ENCODE results near the gene CCDC85A.
"Not testable (repeated sequence)": the region's sequence is repeated elsewhere in the genome, so short reads cannot be mapped to it uniquely, and the experiment has no call there.

The CCDC85A gene

DNA sequence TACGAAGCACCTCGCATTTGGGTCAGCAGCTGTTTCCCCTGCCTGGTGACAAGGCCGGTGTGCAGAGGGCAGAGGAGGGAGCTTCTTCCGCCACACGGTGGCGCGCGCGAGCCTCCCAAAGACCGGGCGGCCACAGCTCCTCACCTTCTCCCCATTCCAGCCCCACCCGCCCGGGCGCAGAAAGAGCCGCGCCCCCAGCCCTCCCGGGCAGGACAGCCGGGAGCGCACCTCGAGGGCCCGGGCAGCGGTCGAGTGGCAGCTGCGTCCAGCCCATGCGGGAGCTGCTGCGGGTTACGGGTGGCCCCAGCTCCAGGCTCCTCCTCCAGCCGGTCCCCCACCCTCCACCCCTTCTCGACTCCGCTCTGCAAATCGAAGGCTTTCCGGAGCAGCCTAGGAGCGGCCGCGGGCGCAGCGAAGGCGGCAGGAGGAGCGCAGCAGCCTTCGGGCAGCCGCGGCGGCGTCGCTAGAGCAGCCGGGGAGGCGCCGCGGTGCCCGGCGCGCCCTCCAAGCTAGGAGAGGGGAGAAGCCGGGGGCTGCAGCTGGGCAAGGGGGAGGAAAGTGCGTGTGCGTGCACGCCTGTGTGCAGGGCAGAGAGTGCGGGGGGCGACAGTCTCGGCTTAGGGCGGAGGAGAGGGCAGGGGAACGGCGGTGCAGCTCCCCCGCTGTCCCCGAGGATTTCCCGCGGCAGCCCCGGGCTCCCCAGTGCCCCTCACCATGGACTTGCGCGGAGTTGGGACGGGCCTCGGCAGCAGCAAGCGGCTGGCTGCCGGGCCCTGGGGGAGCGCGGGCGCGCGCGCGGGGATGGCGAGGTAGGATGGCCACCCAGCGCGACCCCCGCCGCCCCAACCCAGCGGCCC, at the start of gene CCDC85A:
TSS of gene CCDC85A (plus strand) at position 348 of the 857 bp plus-strand sequence. CDS start 635 bp downstream, outside the sequence.
- peak; percentile 48 for DNase-seq

- no peak for DNase-seq
Observed at GRCh38 chr2:56134861-56135260, 48.9 kb upstream of the CCDC85A start.

GRCh38 chr2:56142497-56143061, 41.2 kb upstream of the CCDC85A start:
- not testable (repeated sequence) for DNase-seq

DNA sequence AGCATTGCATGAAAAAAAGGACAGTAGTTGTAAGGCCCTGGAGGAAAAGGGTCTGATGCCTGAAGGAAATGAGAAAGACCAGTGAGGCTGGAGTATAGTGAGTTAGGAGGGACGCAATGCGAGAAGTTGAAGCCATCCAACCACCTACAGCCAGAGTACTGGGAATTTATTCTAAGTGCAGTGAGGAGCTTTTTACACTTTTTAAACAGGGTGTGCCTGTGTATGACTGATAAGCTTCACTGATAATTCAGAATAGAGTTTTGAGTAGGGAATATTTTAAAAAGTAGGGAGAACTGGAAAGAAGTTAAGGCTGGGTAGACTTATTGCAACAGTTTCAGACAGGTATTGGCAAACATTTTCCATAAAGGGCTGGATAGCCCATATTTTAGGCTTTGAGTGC, 35.9 kb upstream of the CCDC85A start:
- DNase-seq = no peak

DNA sequence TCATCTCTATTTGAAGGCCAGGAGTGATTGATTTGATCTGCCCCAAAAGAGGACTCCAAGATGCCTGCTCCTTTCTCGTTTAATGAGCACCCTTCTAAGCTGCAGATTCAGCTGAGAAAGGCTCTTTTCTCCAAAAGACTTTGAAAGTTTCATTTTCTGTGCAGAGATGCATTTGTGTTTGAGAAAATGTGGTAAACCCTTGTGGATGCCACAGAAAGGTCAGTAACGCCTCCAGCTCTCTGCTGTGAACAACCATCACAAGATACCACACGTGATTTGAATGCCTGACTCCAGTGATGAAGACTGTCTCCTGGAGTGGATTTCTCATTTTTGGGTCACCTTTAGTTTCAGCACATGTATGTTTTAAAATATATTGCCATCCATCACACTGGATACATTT, 35.0 kb upstream of the CCDC85A start:
- no peak for DNase-seq

DNA sequence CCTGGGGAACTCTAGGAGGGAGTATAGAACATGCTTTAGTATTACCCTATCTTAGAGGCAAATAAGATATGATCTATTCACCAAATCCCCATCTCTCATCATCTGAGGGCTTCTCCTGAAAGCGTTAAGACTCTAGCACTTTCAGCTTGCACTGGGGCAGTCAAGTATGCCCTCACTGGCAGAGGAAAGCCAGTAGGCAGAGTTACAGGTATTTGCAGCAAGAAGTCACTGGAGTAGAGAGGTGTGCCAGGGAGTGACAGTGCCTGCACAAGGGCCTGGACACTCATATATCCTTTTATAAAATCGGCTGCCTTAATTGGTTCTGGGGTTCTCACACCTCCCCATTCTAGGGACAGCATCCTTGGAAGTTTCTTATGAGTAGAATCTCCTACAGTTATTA, 31.9 kb upstream of the CCDC85A start:
- DNase-seq = no peak

DNA sequence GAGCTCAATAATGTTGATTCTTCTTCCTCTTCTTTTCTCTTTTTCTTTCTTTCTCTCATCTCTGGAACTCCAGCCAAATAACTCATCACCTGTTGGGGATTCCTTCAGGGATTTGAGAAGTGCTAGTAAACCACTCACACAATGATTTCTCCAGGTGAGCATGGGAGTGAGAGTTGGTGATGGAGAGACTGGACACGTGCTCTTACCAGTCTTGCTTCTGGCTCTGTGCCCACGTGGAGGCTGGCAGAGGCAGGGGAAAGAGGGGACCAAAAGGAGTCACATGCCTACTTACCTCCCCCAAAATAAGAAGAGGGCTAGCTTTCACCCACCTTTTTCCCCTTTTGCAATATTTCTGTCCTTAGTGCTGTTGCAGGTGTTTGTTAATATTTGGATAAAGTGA, 28.6 kb upstream of the CCDC85A start:
- DNase-seq = no peak

GRCh38 chr2:56159875-56160274, 23.9 kb upstream of the CCDC85A start:
- DNase-seq = not testable (repeated sequence)

GRCh38 chr2:56167616-56168562, 15.9 kb upstream of the CCDC85A start:
- no peak for DNase-seq

DNA sequence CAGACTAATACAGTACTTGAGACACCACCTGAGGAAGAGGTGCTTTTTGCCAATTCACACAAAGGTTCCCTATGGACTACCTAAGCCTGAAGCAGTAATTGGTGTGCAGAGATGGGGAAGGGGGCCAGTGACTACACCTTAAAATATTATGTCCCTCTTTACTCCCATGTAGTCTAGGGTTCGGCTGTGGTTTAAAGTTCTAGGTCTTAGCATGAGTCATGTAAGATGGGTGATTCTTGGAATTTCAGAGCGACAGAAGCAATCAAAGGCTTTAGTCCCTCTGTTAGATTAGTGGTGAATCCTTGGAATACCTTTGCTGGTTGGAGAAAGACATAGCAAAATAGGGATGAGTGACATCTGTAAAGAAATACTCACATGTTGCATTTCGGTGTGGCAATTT, 14.3 kb upstream of the CCDC85A start:
- DNase-seq = no peak

DNA sequence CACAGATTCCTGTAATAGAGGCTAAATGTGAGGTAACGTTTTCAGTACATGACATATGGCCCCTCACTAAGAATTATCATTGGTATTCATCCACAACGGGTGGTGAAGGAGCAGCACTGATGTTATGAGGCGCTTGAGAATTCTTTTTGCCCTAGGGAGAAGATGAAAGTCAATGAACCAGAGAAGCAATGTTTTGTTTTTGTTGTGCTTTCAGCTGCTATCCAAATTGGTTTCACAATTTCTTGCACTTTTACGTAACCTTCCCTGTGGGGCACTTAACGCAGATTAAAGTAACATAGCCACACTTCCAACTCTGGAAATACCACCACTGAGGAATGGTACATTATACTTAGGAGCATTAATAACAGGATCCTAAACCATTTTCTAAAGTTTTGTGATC, 13.3 kb upstream of the CCDC85A start:
- DNase-seq = no peak

- DNase-seq = no peak
Observed at GRCh38 chr2:56170988-56171387, 12.8 kb upstream of the CCDC85A start.

- DNase-seq = no peak
Observed at GRCh38 chr2:56175779-56176178, 8.0 kb upstream of the CCDC85A start.

- no peak for DNase-seq
Observed at GRCh38 chr2:56177420-56178220, 6.2 kb upstream of the CCDC85A start.

GRCh38 chr2:56179931-56180330, 3.9 kb upstream of the CCDC85A start:
- DNase-seq = no peak

- no peak for DNase-seq
Observed at GRCh38 chr2:56182420-56182819, 1.4 kb upstream of the CCDC85A start.

GRCh38 chr2:56184500-56185011, 766 bp downstream of the CCDC85A start:
- DNase-seq = no peak

DNA sequence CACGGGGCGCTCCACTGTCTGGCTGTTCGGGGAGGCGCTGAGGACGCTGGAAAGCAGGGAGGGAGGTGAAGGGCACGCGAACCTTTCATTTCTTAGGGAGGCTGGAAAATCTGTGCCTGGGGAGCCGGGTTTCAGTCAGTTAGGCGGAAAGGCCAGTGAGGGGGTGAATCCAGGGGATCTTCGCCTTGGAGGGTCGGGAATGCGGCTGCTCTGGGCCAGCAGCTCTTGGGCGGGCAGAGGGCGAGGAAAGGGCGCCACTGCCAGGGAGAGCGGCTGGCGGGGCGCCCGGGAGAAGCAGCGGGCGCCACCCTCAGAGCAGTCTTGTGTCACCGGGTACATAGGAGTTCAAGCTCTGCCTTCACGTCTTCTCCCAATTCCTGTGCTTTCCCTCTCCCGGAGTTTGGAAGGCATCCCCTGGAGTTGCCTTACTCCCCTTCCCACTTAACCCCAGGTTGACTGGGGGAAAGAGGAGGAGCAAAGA, 1.4 kb downstream of the CCDC85A start:
- DNase-seq = no peak

- no peak for DNase-seq
Observed at GRCh38 chr2:56185582-56186046, 1.8 kb downstream of the CCDC85A start.

DNA sequence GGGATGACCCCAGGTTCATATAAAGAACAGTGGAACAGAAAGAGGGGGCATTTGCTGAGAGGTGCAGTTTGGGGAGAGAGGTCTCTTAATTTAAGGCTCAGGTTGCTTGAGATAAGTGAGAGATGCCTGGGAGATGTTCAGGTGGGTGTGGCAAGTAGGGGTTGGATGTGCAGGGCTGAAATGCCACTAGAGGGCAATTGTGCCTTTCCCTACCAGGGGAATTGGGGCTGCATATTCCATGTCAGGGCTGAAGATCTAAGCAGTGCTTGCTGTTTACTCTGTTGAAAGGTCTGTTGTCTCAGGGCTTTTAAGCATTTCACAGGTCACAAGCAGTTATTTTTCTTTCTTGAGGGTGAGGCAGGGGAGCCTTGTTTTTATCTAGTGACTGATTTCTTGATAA, 7.8 kb downstream of the CCDC85A start:
- no peak for DNase-seq

GRCh38 chr2:56192664-56193305, 9.0 kb downstream of the CCDC85A start:
- no peak for DNase-seq

All from CD4-positive, alpha-beta T cell treated with Interleukin-10 for 1 hour (primary cell).